Astrocyte of the cerebellum (primary cell): ENCODE results near the gene GLP1R.

Experiments
- DNase-seq: peaks from one replicate; pipeline ENCODE4 v3.0.0-alpha.2; 2011; ENCODE audit warnings: low read depth
- H3K4me3 ChIP-seq: 2 replicates; pipeline ENCODE4 v1.5.1; 2011; ENCODE audit warnings: mild to moderate bottlenecking, low read depth, low read length, moderate library complexity
- in situ Hi-C: cut with HindIII; loops from 2 replicates; pipeline ENCODE4 v1.10.0; 2017; ENCODE audit warnings: low sequenced_read_pairs
- TF ChIP-seq, protein P1 (sequence below): IDR thresholded peaks from 2 replicates; pipeline ENCODE4 v1.5.1; 2012; ENCODE audit warnings: low read length, low read depth, moderate library complexity, mild to moderate bottlenecking; ENCODE audit errors: missing control alignments

The GLP1R gene

DNA sequence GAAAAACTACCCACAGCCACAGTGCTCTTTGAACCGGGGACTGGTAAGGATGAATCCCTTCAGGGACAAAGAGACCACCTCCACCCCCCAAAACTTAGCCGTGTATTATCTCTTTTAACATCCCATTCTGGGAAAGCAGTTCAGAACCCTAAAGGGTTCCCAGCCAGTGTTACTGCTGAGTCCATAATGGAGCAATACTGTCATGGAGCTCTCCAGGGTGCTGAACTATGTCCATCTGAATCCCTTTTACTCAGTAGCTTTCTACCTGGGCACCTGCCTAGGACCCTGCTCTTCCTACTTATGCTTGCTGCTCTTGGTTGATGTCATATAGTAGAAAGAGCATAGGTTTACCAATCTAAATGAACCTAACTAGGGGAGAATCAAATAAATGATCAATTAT is 88.7 kb downstream of the GLP1R start:
- in situ Hi-C loops: no loop called here
- TF ChIP-seq, protein P1, sequence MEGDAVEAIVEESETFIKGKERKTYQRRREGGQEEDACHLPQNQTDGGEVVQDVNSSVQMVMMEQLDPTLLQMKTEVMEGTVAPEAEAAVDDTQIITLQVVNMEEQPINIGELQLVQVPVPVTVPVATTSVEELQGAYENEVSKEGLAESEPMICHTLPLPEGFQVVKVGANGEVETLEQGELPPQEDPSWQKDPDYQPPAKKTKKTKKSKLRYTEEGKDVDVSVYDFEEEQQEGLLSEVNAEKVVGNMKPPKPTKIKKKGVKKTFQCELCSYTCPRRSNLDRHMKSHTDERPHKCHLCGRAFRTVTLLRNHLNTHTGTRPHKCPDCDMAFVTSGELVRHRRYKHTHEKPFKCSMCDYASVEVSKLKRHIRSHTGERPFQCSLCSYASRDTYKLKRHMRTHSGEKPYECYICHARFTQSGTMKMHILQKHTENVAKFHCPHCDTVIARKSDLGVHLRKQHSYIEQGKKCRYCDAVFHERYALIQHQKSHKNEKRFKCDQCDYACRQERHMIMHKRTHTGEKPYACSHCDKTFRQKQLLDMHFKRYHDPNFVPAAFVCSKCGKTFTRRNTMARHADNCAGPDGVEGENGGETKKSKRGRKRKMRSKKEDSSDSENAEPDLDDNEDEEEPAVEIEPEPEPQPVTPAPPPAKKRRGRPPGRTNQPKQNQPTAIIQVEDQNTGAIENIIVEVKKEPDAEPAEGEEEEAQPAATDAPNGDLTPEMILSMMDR: no peak
- no peak overlapping the region for H3K4me3 ChIP-seq
- DNase-seq: peak; percentile 12
